ENCODE results near the gene MRPS27.

DNA sequence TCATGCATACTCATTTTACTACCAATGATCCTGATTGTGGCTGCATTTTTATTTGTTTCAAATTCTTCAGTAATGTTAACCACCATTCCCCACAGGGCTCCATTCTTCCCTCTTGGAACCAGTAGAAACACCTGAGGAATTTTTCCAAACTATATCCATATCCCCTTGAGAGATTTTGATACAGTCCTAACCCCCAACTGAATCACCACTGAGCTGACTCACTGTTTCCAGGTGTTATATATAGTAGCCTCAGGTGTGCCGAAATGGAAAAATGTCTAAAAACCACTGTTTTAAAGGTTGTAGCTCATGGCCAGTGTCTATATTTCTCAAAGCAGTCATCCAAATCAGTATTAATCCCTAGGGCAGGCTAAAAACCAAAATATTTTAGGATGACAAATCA is 85.2 kb downstream of the MRPS27 start:
- TF ChIP-seq, protein P1, sequence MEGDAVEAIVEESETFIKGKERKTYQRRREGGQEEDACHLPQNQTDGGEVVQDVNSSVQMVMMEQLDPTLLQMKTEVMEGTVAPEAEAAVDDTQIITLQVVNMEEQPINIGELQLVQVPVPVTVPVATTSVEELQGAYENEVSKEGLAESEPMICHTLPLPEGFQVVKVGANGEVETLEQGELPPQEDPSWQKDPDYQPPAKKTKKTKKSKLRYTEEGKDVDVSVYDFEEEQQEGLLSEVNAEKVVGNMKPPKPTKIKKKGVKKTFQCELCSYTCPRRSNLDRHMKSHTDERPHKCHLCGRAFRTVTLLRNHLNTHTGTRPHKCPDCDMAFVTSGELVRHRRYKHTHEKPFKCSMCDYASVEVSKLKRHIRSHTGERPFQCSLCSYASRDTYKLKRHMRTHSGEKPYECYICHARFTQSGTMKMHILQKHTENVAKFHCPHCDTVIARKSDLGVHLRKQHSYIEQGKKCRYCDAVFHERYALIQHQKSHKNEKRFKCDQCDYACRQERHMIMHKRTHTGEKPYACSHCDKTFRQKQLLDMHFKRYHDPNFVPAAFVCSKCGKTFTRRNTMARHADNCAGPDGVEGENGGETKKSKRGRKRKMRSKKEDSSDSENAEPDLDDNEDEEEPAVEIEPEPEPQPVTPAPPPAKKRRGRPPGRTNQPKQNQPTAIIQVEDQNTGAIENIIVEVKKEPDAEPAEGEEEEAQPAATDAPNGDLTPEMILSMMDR (conservative IDR thresholded peaks at IDR 0.05): no peak
- no peak for TF ChIP-seq ZFX (IDR thresholded peaks at IDR 0.05)
